SK-N-MC (cell line): ENCODE data around the gene ACTG1.

Experiments
- DNase-seq: peaks from one replicate; pipeline ENCODE4 v3.0.0-alpha.2; 2011; ENCODE audit warnings: low read depth, low spot score
- H3K27ac ChIP-seq: fragments of 200-600 bp; sonication (generic); 2 replicates; pipeline ENCODE4 v1.5.1; 2016; ENCODE audit warnings: mixed run types
- H3K36me3 ChIP-seq: fragments of 200-600 bp; sonication (generic); 2 replicates; pipeline ENCODE4 v1.6.1; 2017; ENCODE audit warnings: antibody characterized with exemption, low read length, mixed read lengths; ENCODE audit not compliant: insufficient read depth
- H3K4me3 ChIP-seq: fragments of 200-600 bp; sonication (generic); 2 replicates; pipeline ENCODE4 v1.5.1; 2016
- H3K9ac ChIP-seq: fragments of 200-600 bp; sonication (generic); 2 replicates; pipeline ENCODE4 v1.8.0; 2017; ENCODE audit warnings: mixed run types, mixed read lengths; ENCODE audit not compliant: insufficient read length
- H3K9me3 ChIP-seq: fragments of 200-600 bp; sonication (generic); 2 replicates; pipeline ENCODE4 v1.6.1; 2017; ENCODE audit warnings: low read depth, mild to moderate bottlenecking, antibody characterized with exemption, low read length, moderate library complexity, mixed read lengths
- EZH2 ChIP-seq: fragments of 200-600 bp; sonication (generic); IDR thresholded peaks from one replicate; pipeline ENCODE4 v1.6.1; 2017; ENCODE audit warnings: antibody characterized with exemption
- FOXP2 ChIP-seq: optimal IDR thresholded peaks from 2 replicates; pipeline ENCODE3; 2011; ENCODE audit warnings: mild to moderate bottlenecking, moderate library complexity; ENCODE audit not compliant: insufficient read depth; ENCODE audit errors: extremely low read length, control extremely low read depth
- POLR2AphosphoS5 ChIP-seq: IDR thresholded peaks from 2 replicates; pipeline ENCODE4 v1.6.1; 2012; ENCODE audit warnings: mild to moderate bottlenecking, low read depth, low read length, borderline replicate concordance

Gene ACTG1

DNA sequence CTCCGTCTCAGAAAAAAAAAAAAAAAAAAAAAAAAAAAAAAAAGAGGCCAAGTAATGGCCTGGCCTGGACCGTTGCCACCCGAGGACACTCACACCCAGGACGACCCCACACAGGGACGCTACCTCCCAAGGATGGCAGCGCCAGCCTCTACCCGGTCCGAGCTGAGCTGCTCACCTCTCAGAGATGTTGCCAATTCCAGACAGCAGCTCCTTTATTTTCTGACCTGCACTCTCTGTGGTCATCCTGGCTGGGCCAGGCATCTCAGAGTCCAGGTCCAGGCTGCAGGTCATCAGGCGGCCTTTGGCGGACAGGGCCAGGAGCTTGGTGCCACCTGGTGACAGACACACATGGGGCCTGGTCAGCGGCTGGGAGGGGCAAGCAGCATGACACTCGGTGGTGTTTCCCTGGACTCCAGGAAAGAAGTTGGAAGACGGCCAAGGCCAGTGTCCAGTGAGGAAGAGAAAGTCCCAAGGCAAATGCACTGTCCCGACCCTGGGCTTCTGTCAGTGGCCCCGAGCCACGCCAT lies 36.5 kb upstream of the ACTG1 start:
- DNase-seq: no peak
- no peak overlapping the region for H3K9ac ChIP-seq
- H3K4me3 ChIP-seq: no peak overlapping the region
- no peak overlapping the region for H3K27ac ChIP-seq
- no peaks in the 10 kb centered on the region for H3K9me3 ChIP-seq
- peaks cover 34% of the 10 kb centered on the region; the same call in 1 of the 2 replicates for H3K36me3 ChIP-seq
- TF ChIP-seq EZH2 (no peak), POLR2AphosphoS5 (no peak), FOXP2 (no peak)

- Histone ChIP-seq H3K36me3 (peaks cover 34% of the 10 kb centered on the region; the same call in 1 of the 2 replicates), H3K9ac (no peak overlapping the region)
- DNase-seq: no peak
Observed at GRCh38 chr17:81547614-81547982, 35.0 kb upstream of the ACTG1 start.

GRCh38 chr17:81546906-81547613 lies 34.5 kb upstream of the ACTG1 start:
- TF ChIP-seq POLR2AphosphoS5: no peak
- TF ChIP-seq FOXP2: no peak
- no peak for TF ChIP-seq EZH2
- H3K9ac ChIP-seq: no peak overlapping the region
- no peak overlapping the region for H3K4me3 ChIP-seq
- DNase-seq: no peak
- H3K27ac ChIP-seq: no peak overlapping the region
- H3K36me3 ChIP-seq: peaks cover 34% of the 10 kb centered on the region; the same call in 1 of the 2 replicates
- no peaks in the 10 kb centered on the region for H3K9me3 ChIP-seq

More at GRCh38 chr17:81547614-81547982, 35.0 kb upstream of the ACTG1 start:
- no peak overlapping the region for H3K27ac ChIP-seq
- H3K9me3 ChIP-seq: no peaks in the 10 kb centered on the region
- TF ChIP-seq EZH2: no peak
- no peak for TF ChIP-seq POLR2AphosphoS5
- TF ChIP-seq FOXP2: no peak
- H3K4me3 ChIP-seq: no peak overlapping the region

DNA sequence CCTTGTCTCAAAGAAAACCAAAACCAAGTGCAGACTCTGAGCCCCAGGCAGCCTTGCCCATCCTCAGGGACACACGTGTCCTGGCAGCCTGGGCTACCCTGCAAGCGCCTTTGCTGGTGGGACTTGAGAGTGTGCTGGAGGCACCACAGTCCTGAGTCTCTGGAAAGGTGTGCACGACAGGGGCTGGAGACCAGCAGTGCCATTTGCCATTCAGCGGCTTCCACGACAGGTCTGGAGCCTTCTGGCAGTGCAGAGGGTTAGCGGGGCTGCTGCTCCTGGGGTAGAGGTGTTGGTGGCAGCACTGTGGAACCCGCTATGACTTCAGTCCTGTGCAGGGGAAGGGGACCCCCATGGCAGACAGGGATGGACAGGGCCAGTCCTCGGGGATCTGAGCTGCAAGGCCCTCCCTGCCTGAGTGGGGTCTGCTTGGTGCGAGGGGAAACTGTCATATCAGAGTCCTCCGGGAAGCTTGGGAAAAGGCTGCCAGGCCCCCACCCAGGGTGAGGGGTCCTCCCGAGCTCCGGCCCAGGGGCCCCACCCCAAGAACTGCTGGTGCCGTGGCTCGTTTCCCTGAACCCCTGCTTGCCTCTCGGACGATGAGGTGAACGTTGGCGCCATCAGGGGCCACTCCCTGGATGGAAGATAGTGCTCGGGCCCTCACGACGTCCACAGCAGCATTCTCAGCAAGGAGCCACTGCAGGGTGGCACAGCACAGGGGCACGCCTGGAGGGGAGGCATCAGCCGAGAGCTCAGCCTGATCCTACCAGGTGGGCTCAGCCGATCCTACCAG lies 32.8 kb upstream of the ACTG1 start:
- H3K27ac ChIP-seq: no peak overlapping the region
- H3K9ac ChIP-seq: no peak overlapping the region
- TF ChIP-seq EZH2 (no peak), FOXP2 (no peak), POLR2AphosphoS5 (no peak)

DNA sequence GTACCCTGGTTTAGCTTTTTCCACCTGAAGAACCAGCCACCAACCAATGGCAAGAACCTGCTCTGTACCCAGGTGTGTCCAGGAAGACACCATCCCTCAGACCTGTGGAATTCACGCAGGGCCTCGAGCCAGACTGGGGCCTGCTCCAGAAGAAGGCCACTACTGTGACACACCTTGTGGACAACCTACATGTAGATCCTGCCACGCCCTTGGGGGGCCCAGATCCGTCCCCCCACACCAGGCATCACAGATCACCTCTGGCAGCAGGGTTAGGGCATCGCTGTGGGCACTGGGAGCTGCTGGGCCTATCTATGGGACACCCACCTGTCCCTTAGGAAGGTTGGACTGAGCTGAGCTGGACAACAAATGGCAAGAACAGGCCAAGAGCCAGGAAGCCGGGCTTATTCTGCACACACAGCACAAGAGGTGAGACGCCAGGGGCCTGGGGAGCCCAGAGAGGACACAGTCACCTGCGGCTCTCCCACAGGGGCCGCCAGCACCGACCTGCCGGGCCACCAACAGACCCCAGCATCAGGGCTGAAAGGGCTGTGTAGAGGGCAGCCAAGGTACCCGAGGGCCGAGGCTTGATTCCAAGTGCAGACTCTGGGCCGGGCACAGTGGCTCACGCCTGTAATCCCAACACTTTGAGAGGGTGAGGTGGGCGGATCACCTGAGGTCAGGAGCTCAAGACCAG lies 31.8 kb upstream of the ACTG1 start:
- peaks cover 25% of the 10 kb centered on the region; the same call in 1 of the 2 replicates for H3K36me3 ChIP-seq
- DNase-seq: no peak
- no peaks in the 10 kb centered on the region for H3K9me3 ChIP-seq
- TF ChIP-seq EZH2 (no peak), FOXP2 (no peak), POLR2AphosphoS5 (no peak)
- H3K27ac ChIP-seq: no peak overlapping the region
- no peak overlapping the region for H3K9ac ChIP-seq
- H3K4me3 ChIP-seq: no peak overlapping the region

More for the DNA sequence above, 32.8 kb upstream of the ACTG1 start:
- Histone ChIP-seq H3K36me3 (peaks cover 31% of the 10 kb centered on the region; the same call in 1 of the 2 replicates), H3K9me3 (no peaks in the 10 kb centered on the region), H3K4me3 (no peak overlapping the region)
- DNase-seq: no peak

GRCh38 chr17:81543756-81544155 lies 31.2 kb upstream of the ACTG1 start:
- no peak overlapping the region for H3K4me3 ChIP-seq
- H3K36me3 ChIP-seq: peaks cover 20% of the 10 kb centered on the region; the same call in 1 of the 2 replicates
- DNase-seq: no peak
- H3K9ac ChIP-seq: no peak overlapping the region
- H3K9me3 ChIP-seq: no peaks in the 10 kb centered on the region
- TF ChIP-seq POLR2AphosphoS5 (no peak), FOXP2 (no peak), EZH2 (no peak)
- H3K27ac ChIP-seq: no peak overlapping the region

DNA sequence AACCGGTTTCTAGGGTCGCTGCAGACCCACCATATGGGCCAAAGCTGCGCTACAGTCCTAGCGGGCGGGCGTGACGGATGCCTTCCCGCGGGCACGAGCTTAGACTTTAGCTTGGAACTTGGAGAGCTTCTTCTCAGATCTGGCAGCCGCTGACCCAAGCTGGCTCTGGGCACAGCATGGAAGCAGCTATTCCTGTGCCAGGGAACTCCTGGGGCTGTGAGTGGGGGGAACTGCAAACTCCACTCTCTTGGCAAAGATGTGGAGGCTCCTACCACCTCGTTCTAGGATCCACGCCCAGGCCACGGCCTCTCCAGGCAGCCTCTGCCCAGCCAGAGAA lies 30.7 kb upstream of the ACTG1 start:
- H3K9ac ChIP-seq: no peak overlapping the region
- TF ChIP-seq POLR2AphosphoS5 (no peak), EZH2 (no peak), FOXP2 (no peak)
- H3K36me3 ChIP-seq: peaks cover 20% of the 10 kb centered on the region; the same call in 1 of the 2 replicates
- no peak for DNase-seq
- no peaks in the 10 kb centered on the region for H3K9me3 ChIP-seq
- no peak overlapping the region for H3K4me3 ChIP-seq
- H3K27ac ChIP-seq: no peak overlapping the region

DNA sequence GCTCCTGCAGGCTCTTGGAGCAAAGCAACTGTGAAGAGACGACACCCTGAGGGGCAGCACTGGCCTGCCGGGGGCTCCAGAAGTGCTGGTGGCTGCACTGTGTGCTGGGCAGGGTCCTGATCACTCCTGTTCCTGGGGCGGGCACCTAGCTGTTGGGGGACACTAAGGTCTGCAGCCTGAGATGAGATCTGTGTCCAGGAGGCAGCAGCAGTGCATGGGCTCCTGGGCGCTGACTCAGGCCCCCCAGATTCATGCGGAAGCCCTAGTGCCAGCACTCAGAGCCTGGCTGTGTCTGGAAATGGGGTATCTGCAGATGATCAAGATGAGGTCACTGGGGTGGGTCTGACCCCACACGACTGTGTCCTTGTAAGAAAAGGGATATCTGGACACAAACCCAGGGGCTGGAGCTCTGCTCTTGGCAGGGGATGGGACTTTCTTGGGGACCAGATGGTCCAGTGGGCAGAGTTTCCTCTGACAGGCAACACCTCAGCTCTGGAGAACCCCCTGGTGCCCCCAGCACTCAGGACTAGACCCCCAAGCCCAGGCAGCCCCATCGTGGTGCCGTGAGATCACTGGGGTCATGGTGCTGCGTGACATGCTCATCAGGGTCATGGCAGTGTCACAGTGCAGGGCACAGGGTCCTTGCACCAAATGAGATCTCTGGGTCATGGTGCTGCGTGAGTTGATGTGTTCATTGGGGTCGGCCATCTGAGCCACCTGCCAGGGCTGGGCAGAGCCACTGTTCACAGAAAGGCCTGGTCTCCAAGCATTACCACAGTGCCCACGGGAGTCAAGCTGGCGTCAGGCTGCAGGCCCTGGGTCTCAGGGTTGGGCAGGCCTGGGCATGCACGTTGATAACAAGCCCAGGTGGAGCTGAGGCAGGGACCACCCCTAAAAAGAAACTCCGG lies 30.1 kb upstream of the ACTG1 start:
- Histone ChIP-seq H3K9me3 (no peaks in the 10 kb centered on the region), H3K4me3 (no peak overlapping the region), H3K36me3 (peaks cover 20% of the 10 kb centered on the region; the same call in 1 of the 2 replicates), H3K9ac (no peak overlapping the region), H3K27ac (no peak overlapping the region)
- no peak for DNase-seq
- no peak for TF ChIP-seq FOXP2
- TF ChIP-seq EZH2: no peak
- TF ChIP-seq POLR2AphosphoS5: no peak
